Mucosa of descending colon (tissue), 3 donors: ENCODE data around the gene TEX26. TPM values are rescaled to one million over a fixed set of nuclear protein-coding genes. Genes with fewer than 3 reads are reported as not detected.
A peak's percentile ranks its signal among the peaks of the same experiment; 100 is the strongest.

Experiments used
- ATAC-seq: fragments of 200-7000 bp; cut with Tn5 transposase; one replicate; pipeline ENCODE4 v1.9.1; 2020; ENCODE audit warnings: mild to moderate bottlenecking, moderate library complexity
- DNase-seq, 3 donors: peaks; one replicate each; pipeline ENCODE4 v3.0.0-alpha.2; 2020
- H3K36me3 ChIP-seq: fragments of 200-600 bp; one replicate; pipeline ENCODE4 v1.8.0; 2021; ENCODE audit warnings: low read depth, mild to moderate bottlenecking
- H3K4me1 ChIP-seq: fragments of 200-600 bp; one replicate; pipeline ENCODE4 v1.8.0; 2021; ENCODE audit warnings: low read depth, mild to moderate bottlenecking
- H3K4me3 ChIP-seq: fragments of 200-600 bp; one replicate; pipeline ENCODE4 v1.8.0; 2021; ENCODE audit warnings: mild to moderate bottlenecking
- H3K9me3 ChIP-seq: fragments of 200-600 bp; one replicate; pipeline ENCODE4 v1.8.0; 2021; ENCODE audit warnings: mild to moderate bottlenecking
- CTCF ChIP-seq: fragments of 200-600 bp; IDR thresholded peaks from one replicate; pipeline ENCODE4 v1.8.0; 2022; ENCODE audit warnings: antibody characterized with exemption, mild to moderate bottlenecking
- intact Hi-C, 2 donors: fragments of 100-400 bp; cut with DNase I in 1 of 2; cut with micrococcal nuclease in 1 of 2; formaldehyde crosslinking; loops; one replicate each; pipeline versions ENCODE4 v1.11.0 to v1.11.1; 2022; cut with DNase I, micrococcal nuclease
- total RNA-seq, 3 donors: library from RNA; stranded (reverse); fragmentation: NEBNext Ultra II Directional in 2 of 3; extraction: Animal tissue kit (Norgen Biotek cat#: 25700) in 2 of 3; gene quantifications; one replicate each; pipeline versions ENCODE4 v1.2.1 to v1.2.4, GENCODE V29; 2021 to 2023
- donor health status: DM: no; HTN: no; CAD: no; lungs with moderate emphysema.
- donor health status: DM: no; HTN: no; CAD: no.
- donor health status: DM: no; HTN: yes; CAD: no.

The TEX26 gene
- total RNA-seq, 3 donors from 2014 or later, result not detected

DNA sequence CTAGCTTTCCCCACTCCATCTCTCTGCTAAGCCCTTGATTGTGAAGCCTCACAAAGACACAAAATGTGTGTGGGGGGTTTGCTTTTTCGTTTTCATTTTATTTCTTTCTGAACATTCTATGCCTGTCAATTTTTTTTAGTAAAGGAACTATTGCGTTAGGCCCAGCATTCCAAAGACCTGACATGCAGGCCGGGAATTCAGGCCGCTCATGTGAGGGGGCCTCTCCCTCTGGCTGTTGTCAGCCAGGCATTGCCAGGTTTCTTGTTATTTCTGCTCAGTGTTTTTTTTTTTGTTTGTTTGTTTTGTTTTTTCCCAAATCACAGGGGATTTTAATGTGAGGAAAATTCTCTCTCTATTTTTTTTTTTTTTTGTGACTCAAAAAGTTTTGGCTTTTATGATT is 36.7 kb upstream of the TEX26 start:
- Histone ChIP-seq H3K4me1 (no peaks in the 10 kb centered on the region), H3K36me3 (no peaks in the 10 kb centered on the region), H3K9me3 (no peaks in the 10 kb centered on the region), H3K4me3 (no peak overlapping the region)
- intact Hi-C loops, result no loop called here
- DNase-seq (peak in 1 of 3 donors; percentile 18), ATAC-seq (no peak)
- no peak for TF ChIP-seq CTCF

DNA sequence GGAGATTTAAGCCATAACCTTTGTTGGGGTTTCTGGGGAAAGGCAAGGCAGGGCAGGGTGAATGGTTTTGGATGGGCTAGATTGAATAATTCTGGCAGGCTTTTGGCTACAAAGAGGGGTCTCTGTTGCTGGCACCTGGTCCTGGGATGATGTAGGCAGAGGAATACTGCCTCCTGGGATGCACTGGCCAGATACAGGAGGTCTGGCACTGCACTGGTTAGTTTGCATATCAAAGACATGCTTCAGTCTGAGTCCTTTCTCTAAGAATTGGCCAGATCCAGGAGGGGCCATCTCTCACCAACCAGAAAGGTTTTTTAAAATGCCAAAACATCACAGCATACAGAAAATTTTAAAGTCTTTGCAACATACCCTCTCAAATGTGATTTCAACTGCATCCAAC is 34.4 kb upstream of the TEX26 start:
- no peak for DNase-seq
- intact Hi-C loops, result no loop called here
- no peak for ATAC-seq
- no peak for TF ChIP-seq CTCF
- H3K4me1 ChIP-seq, result no peaks in the 10 kb centered on the region
- H3K9me3 ChIP-seq, result no peaks in the 10 kb centered on the region
- no peak overlapping the region for H3K4me3 ChIP-seq
- no peaks in the 10 kb centered on the region for H3K36me3 ChIP-seq

- intact Hi-C loops, result no loop called here
- Histone ChIP-seq H3K4me1 (no peaks in the 10 kb centered on the region), H3K9me3 (no peaks in the 10 kb centered on the region), H3K36me3 (no peaks in the 10 kb centered on the region), H3K4me3 (no peak overlapping the region)
- DNase-seq (peak in 1 of 3 donors; percentile 8), ATAC-seq (peak; percentile 56)
- TF ChIP-seq CTCF, result no peak
These were observed 33.7 kb upstream of the TEX26 start for GRCh38 chr13:30898678-30899241.

DNA sequence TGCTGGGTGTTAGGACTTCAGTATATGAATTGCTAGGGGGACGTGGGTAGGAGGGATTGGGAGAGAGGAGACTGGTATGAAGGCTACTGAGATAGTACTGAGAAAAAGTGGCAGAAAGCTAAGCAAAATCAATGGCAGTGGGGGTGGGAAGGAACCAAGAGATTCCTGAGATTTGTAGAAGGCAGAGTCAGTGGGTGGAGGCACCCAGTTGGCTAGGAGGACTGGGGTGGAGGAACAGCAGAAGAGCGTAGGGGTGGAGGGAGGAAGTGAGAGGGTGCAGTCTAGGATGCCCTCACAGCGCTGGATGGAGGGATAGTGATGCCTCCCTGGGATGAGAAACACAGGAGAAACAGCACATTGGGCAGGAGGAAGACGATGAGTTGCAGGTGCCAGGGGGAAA is 32.0 kb upstream of the TEX26 start:
- Histone ChIP-seq H3K36me3 (no peaks in the 10 kb centered on the region), H3K4me3 (no peak overlapping the region), H3K9me3 (no peaks in the 10 kb centered on the region), H3K4me1 (no peaks in the 10 kb centered on the region)
- intact Hi-C loops, result no loop called here
- no peak for TF ChIP-seq CTCF
- DNase-seq (no peak), ATAC-seq (no peak)

DNA sequence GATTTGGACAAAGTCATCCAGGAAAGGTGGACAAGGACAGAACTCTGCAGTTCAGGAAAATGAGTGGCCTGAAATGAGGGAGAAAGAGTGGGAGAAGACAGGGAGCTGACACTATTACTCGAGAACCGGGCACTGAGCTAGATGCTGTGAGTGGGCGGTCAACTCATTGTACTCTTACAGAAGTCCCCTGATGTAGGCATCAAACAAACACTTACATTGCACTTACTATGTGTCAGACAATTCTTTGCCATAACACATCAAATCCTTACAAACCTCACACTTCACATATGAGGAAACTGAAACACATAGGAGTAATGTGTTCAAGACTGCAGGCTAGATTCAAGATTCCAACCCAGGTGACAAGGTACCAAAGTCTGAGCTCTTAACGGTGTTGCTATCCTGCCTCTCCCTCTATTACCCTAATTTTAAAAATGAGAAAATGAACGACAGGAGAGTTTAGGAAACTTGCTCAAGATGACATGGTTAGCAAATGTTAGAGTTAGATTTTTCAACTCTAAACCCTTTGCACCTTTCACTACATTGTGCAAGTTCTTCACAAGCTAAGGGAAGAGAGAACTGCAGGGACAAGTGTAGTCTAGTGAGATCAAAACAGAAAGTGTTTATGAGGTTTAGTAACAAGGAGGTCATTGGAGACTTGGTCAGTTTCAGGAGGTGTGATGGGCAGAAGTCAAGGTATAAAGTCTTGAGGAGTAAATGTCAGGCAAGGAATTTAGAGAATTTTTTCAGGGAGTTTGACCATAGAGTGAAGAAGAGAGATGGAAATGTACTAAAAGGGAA is 31.3 kb upstream of the TEX26 start:
- intact Hi-C loops, result no loop called here
- no peak for DNase-seq
- TF ChIP-seq CTCF, result no peak
- H3K9me3 ChIP-seq, result no peaks in the 10 kb centered on the region
- ATAC-seq, result no peak
- no peak overlapping the region for H3K4me3 ChIP-seq
- H3K4me1 ChIP-seq, result no peaks in the 10 kb centered on the region
- H3K36me3 ChIP-seq, result no peaks in the 10 kb centered on the region
